ENCODE data around the gene TBC1D22A. TPM values are rescaled to one million over a fixed set of nuclear protein-coding genes. Genes with fewer than 3 reads are reported as not detected.

Gene TBC1D22A
- polyA plus RNA-seq, 1 donor from 2014 or later = 9.3 TPM

DNA sequence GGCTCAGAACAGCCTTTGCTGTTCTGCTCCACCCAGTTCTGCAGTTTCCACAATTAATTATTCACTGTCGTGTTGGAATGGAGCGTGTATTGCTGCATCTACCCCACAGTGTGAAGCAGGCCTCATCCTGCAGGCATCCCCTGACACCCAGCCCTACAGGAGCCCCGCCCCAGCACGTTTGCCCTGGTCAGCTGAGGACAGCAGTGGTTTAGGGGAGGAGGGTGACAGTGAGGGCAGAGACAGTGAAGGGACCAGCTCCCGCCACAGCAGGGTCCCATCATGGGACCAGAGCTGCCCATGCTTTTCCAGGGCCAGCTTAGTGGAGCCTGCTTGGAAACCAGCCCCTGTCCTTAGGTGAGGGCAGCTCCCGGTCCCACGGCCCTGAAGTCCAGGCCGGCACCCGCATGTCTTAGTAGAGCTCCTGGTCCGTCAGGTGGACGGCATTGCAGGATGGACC is 273.0 kb downstream of the TBC1D22A start:
- H3K36me3 ChIP-seq (ENCODE audit: insufficient read depth, low read length) = no peaks in the 10 kb centered on the region
- no peaks in the 10 kb centered on the region for H3K9me2 ChIP-seq (ENCODE audit: insufficient read depth, low read length)
- no peak overlapping the region for H3K4me3 ChIP-seq (ENCODE audit: low read length)
- H3F3A ChIP-seq (ENCODE audit: insufficient read depth, low read length, poor library complexity, severe bottlenecking) = no peaks in the 10 kb centered on the region
- no peak overlapping the region for H2AFZ ChIP-seq (ENCODE audit: low read depth, low read length)
- H4K20me1 ChIP-seq (ENCODE audit: insufficient read depth) = no peaks in the 10 kb centered on the region
- TF ChIP-seq TAF1 (IDR thresholded peaks at IDR 0.05; ENCODE audit: low read depth) (no peak), POLR2AphosphoS5 (IDR thresholded peaks at IDR 0.05) (no peak), EP300 (conservative IDR thresholded peaks at IDR 0.05; ENCODE audit: poor library complexity, severe bottlenecking) (no peak), SMC3 (conservative IDR thresholded peaks at IDR 0.05; ENCODE audit: poor library complexity) (no peak), EZH2 (IDR thresholded peaks at IDR 0.05; ENCODE audit: borderline replicate concordance, insufficient read depth, low read length, poor library complexity, severe bottlenecking) (no peak), RAD21 (conservative IDR thresholded peaks at IDR 0.05) (no peak), MXI1 (conservative IDR thresholded peaks at IDR 0.05; ENCODE audit: poor library complexity, severe bottlenecking) (no peak)
- TF ChIP-seq, protein P1, sequence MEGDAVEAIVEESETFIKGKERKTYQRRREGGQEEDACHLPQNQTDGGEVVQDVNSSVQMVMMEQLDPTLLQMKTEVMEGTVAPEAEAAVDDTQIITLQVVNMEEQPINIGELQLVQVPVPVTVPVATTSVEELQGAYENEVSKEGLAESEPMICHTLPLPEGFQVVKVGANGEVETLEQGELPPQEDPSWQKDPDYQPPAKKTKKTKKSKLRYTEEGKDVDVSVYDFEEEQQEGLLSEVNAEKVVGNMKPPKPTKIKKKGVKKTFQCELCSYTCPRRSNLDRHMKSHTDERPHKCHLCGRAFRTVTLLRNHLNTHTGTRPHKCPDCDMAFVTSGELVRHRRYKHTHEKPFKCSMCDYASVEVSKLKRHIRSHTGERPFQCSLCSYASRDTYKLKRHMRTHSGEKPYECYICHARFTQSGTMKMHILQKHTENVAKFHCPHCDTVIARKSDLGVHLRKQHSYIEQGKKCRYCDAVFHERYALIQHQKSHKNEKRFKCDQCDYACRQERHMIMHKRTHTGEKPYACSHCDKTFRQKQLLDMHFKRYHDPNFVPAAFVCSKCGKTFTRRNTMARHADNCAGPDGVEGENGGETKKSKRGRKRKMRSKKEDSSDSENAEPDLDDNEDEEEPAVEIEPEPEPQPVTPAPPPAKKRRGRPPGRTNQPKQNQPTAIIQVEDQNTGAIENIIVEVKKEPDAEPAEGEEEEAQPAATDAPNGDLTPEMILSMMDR (IDR thresholded peaks at IDR 0.05; ENCODE audit: poor library complexity, severe bottlenecking) = no peak
- TF ChIP-seq, protein P2, sequence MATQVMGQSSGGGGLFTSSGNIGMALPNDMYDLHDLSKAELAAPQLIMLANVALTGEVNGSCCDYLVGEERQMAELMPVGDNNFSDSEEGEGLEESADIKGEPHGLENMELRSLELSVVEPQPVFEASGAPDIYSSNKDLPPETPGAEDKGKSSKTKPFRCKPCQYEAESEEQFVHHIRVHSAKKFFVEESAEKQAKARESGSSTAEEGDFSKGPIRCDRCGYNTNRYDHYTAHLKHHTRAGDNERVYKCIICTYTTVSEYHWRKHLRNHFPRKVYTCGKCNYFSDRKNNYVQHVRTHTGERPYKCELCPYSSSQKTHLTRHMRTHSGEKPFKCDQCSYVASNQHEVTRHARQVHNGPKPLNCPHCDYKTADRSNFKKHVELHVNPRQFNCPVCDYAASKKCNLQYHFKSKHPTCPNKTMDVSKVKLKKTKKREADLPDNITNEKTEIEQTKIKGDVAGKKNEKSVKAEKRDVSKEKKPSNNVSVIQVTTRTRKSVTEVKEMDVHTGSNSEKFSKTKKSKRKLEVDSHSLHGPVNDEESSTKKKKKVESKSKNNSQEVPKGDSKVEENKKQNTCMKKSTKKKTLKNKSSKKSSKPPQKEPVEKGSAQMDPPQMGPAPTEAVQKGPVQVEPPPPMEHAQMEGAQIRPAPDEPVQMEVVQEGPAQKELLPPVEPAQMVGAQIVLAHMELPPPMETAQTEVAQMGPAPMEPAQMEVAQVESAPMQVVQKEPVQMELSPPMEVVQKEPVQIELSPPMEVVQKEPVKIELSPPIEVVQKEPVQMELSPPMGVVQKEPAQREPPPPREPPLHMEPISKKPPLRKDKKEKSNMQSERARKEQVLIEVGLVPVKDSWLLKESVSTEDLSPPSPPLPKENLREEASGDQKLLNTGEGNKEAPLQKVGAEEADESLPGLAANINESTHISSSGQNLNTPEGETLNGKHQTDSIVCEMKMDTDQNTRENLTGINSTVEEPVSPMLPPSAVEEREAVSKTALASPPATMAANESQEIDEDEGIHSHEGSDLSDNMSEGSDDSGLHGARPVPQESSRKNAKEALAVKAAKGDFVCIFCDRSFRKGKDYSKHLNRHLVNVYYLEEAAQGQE (IDR thresholded peaks at IDR 0.05; ENCODE audit: borderline replicate concordance) = no peak
- no peaks in the 10 kb centered on the region for H3K79me2 ChIP-seq (replicated peaks; ENCODE audit: insufficient read depth, low read length)
- H3K27ac ChIP-seq (ENCODE audit: low read length) = no peak overlapping the region
- no peaks in the 10 kb centered on the region for H3K27me3 ChIP-seq (ENCODE audit: insufficient read depth, low read depth, low read length)
- no peaks in the 10 kb centered on the region for H3K9me3 ChIP-seq (ENCODE audit: low read length)
- no peak overlapping the region for H3K4me2 ChIP-seq (ENCODE audit: low read length)
- no peak overlapping the region for H3K9ac ChIP-seq (ENCODE audit: low read length)

DNA sequence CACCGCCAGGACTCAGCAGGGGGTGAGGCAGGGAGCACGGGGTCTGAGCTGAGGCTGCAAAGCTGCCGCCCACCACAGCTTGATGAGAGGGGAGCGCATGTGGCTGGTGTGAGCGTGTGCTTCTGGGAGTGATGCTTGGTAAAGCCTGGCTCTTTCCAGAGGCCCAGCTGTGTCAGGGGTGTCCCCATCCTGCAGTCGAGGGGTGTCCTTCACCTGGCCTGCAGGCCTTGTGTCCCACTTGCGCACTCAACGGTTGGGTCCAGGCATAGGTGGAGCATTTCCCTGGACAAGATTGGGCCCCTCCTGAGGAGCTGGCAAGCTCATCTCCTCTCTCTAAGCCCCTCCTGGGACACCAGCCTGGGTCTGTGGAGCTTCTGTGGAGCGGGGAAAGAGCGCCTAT is 273.9 kb downstream of the TBC1D22A start:
- no peaks in the 10 kb centered on the region for H3K79me2 ChIP-seq (replicated peaks; ENCODE audit: insufficient read depth, low read length)
- no peaks in the 10 kb centered on the region for H3K9me2 ChIP-seq (ENCODE audit: insufficient read depth, low read length)
- no peak overlapping the region for H2AFZ ChIP-seq (ENCODE audit: low read depth, low read length)
- no peak for TF ChIP-seq SMC3 (conservative IDR thresholded peaks at IDR 0.05; ENCODE audit: poor library complexity)
- no peak for TF ChIP-seq POLR2AphosphoS5 (IDR thresholded peaks at IDR 0.05)
- TF ChIP-seq EP300 (conservative IDR thresholded peaks at IDR 0.05; ENCODE audit: poor library complexity, severe bottlenecking) = no peak
- TF ChIP-seq RAD21 (conservative IDR thresholded peaks at IDR 0.05) = no peak
- TF ChIP-seq, protein P2 (IDR thresholded peaks at IDR 0.05; ENCODE audit: borderline replicate concordance) = no peak
- no peak for TF ChIP-seq TAF1 (IDR thresholded peaks at IDR 0.05; ENCODE audit: low read depth)
- H4K20me1 ChIP-seq (ENCODE audit: insufficient read depth) = no peaks in the 10 kb centered on the region
- no peak overlapping the region for H3K9ac ChIP-seq (ENCODE audit: low read length)
- H3K27me3 ChIP-seq (ENCODE audit: insufficient read depth, low read depth, low read length) = no peaks in the 10 kb centered on the region
- H3K4me3 ChIP-seq (ENCODE audit: low read length) = no peak overlapping the region
- no peaks in the 10 kb centered on the region for H3K9me3 ChIP-seq (ENCODE audit: low read length)
- no peak overlapping the region for H3K27ac ChIP-seq (ENCODE audit: low read length)
- no peak overlapping the region for H3K4me2 ChIP-seq (ENCODE audit: low read length)
- no peaks in the 10 kb centered on the region for H3K36me3 ChIP-seq (ENCODE audit: insufficient read depth, low read length)
- no peaks in the 10 kb centered on the region for H3F3A ChIP-seq (ENCODE audit: insufficient read depth, low read length, poor library complexity, severe bottlenecking)
